ENCODE measurements around the gene PDPN.
A peak's percentile ranks its signal among the peaks of the same experiment; 100 is the strongest.

PDPN gene

DNA sequence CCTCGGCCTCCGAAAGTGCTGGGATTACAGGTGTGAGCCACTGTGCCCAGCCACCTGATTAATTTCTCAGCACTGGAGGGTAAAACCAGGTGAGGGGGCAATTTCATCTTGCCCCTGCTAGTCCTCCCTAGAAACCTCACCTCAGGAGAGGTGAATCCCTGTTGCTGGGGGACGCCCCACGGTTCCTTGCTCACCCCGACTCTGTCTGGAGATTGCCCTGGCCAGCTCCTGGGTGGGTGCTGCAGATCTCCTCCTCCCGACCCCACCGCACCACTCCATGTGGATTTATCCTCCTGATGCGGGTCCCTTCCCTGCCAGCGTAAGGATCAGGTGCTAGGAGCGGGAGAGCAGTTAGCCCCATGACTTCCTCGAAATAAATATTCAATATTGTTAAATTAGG is 34.9 kb downstream of the PDPN start:
- no peak for DNase-seq (ENCODE audit: low read depth)

DNA sequence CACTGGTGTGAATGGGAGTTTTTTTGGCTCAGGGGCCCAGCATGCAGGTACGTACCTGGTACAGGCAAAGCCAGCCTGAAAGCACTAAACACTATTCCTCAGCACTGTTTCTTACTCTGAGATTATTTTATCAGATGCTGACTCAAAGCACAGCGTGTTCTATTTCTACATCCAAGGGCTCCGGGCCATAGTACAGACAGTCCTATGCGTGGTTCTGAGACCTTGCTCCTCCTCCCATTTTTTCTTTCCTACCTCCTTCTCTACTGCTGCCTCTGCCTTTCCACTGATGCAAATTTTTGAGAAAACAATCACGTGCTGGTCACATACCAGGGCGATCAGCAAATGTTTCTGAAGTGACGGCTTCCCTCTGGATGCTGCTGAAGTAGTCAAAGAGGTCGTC is 36.3 kb downstream of the PDPN start:
- DNase-seq (ENCODE audit: low read depth): no peak

DNA sequence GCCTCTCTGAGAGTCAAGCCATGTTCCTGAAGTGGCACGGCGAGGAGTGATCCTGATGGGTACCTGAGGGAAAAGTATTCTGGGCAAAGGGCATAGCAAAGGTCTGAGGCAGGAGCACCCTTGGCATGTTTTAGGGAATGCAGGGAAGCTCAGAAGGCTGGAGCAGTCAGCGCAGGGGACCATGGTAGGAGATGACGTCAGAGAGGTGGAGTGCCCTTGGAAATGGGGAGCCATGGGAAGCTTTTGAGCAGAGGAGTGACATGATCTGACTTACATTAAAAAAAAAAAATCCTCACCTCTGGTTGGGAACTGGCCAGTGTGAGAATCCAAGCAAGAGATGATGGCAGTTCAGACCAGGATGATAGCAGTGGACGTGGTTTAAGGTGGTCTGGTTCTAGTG is 37.2 kb downstream of the PDPN start:
- no peak for DNase-seq (ENCODE audit: low read depth)

DNA sequence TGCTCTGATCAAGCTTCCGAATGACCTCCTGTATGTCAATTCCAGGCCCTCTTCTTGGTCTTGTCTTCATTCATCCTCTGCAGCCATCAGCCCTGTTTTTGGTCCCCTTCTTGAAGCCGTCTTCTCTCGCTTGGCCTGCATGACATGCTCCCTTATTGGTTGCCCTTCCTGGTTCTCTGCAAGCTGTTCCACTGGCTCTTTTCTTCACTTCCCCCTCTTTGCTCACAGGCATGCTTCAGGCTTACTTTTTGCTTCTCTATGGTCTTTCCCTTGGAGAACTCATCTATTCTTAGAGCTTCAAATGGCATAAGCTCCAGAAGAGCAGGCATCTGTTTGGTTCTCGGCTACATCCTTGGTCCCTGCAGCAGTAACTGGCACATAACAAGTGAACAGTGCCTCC is 38.8 kb downstream of the PDPN start:
- no peak for DNase-seq (ENCODE audit: low read depth)

DNA sequence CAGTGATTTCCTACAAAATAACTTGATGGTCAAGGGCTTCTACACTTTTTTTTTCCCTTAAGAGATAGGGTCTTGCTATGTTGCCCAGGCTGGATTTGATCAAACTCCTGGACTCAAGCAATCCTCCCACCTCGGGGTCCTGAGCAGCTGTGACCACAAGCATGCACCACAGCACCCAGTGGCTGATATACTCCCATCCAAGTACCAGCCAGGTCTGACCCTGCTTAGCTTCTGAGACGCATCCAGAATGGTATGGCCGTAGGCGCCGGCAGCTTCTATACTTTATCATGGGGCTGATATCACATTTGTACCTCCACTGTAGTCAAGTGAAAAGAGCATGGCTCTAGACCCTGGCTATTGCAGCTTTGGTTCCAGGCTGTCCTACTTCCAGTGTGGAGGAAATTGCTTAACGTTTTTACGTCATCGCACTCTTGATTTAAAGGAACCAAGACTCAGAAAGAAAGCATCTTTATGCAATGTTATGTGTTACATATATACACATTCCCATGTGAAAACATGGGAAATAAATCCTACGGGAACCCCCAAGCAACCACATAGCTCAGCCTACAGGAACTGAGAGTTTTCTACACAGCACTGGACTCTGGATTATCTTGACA is 39.5 kb downstream of the PDPN start:
- no peak for DNase-seq (ENCODE audit: low read depth)

DNA sequence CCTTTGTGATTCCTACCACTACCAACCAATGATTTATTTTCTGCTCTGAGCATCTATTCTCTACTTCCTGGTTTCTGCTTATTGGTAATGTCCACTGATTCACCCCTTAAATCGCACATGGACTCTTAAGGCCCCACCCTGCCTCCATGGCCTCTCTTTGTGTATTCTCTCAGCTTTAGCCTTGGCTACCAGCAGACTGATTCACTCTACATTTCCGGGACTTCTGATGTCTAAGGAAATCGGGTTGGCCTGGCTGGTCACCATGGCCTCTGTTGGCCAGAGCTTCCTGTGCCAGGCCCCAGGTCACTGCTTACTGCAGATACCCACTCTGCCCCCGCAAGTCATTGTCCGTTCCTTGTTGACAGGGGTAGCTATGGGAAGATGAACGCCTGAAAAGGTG is 40.9 kb downstream of the PDPN start:
- DNase-seq (ENCODE audit: low read depth): no peak

DNA sequence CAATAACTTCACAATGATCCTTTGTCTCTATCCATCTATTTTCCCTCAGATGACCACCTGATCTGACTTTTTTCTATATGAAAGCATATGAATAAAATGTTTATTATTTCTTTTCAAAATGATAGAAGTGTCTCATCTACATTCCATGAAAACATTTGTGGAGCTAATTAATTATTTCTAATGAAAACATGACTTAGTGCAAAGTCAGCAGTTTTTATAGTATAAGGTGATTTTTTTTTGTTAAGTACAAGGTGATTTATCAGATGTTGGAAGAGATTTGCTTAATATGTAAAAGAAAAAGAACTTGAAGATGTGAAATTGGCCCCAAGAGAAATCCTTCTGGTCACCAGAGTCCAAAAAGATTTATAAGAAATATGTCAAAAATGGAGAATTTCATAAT is 43.5 kb downstream of the PDPN start:
- no peak for DNase-seq (ENCODE audit: low read depth)

DNA sequence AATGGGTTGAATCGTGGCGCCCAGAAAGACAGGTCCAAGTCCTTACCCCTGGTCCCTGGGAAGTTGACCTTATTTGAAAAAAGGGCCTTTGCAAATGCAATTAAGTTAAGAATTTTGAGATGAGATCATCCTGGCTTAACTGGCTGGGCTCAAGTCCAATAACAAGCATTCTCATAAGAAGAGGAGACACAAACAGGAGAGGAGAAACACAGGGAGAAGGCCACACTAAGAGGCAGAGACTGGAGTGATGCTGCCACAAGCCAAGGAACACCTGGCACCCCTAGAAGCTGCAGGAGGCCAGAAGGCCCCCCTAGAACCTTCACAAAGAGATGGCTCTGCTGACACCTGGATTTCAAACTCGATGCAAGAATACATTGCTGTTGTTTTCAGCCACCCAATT is 44.6 kb downstream of the PDPN start:
- no peak for DNase-seq (ENCODE audit: low read depth)

DNA sequence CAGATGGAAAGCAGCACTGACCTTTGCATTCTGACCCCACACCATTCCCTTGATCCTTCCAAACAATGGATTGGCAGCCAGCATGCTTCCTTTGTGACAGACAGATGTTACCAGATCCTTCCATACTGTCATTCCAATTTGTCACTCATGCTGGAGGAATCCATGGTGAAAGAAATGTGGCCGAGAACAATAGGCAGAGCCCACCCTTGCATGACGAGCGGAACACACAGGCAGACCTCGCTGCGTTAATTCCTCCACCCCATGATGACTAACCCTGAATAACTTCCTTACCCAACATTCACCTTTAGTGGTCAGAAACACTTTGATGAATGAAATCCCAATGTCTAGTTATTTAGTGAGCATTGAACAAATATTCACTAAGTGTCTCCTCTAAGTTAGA is 45.1 kb downstream of the PDPN start:
- DNase-seq (ENCODE audit: low read depth): no peak

DNA sequence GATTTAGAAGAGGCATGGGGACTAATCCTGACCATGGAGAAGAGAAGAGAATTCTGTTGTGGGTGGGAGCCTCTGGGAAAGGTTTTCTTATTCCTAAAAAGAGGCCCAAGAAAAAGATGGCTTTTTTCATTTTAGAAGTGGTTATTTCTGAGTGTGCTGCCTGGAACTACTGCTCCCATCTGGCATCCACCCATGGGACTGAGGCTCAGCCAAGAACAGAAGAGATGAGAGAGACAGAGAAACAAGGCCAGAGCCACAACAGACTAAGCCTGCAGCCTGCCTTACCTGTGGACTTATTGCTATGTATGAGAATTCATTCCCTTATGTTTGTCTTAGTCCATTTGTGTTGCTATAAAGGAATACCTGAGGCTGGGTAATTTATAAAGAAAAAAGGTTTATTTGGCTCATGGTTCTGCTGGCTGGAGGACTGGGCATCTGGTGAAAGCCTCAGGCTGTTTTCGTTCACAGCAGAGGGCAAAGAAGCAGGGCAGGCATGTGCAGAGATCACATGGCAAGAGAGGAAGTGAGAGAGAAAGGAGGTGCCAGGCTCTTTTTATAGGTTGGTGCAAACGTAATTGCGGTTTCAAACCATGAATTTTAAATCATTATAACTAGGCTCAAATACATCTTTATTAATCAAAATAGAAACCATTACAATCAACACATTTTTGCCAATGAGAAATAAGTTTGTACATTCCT is 58.8 kb downstream of the PDPN start:
- DNase-seq (ENCODE audit: low read depth): no peak

DNA sequence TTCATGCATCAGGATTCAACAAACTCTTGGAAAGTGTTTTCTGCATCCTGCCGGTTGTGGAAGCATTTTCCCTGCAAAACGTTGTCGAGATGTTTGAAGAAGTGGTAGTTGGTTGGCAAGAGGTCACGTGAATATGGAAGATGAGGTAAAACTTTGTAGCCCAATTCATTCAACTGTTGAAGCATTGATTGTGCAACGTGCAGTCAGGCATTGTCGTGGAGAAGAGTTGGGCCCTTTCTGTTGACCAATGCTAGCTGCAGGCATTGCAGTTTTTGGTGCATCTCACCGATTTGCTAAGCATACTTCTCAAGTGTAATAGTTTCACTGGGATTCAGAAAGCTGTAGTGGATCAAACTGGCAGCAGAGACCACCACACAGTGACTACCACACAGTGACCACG is 59.4 kb downstream of the PDPN start:
- DNase-seq (ENCODE audit: low read depth): no peak

DNA sequence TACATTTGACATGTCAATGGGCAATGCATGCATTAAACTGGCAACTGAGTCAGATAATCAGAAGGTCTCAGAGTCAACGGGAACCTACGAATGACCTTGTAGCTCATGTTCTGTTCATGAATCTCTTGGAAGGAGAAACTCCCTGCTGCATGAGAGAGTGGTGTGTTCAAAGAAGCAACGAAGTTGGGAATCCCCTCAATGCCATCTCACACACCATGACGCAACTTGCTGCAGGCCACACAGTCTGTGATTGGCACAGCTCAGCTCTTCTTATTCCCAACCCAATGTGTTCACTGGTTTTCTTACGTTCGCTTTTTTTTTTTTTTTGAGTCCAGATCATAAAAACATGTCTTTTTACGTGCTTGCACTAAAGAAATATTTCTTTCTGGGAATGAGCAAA is 62.9 kb downstream of the PDPN start:
- DNase-seq (ENCODE audit: low read depth): no peak

DNA sequence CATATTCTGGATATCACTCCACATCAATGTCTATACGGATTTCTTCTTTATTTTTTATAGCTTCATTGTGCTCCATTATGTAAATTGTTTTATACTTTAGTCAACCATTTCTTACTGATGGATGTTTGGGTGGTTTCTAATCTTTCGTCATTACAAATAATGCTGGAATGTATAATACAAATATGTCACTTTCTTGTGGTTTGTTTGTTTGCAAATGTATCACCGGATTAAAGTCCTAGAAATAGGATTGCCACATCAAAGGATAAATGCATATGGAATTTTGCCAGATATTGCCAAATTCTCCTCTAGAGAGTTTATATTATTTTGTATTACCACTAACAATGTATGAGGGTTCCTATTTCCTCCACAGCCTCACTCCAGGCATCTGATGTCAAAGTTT is 67.6 kb downstream of the PDPN start:
- no peak for DNase-seq (ENCODE audit: low read depth)

DNA sequence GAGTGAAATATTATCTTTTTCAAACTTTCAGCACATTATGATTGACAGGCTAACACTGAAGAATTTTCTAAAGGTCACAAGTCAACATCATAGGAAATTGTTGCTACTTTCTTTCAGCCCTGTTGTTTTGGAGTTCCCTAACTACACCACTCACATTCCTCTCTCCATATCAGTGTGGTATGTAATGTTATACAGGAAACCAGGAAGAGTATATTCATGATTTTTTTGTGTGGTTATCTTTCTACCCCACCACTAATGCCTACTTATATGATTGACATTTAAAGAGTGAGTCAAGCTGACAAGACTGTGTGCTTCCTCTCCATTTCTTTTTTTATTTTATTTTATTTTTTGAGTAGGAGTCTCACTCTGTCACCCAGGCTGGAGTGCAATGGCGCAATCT is 68.6 kb downstream of the PDPN start:
- no peak for DNase-seq (ENCODE audit: low read depth)

DNA sequence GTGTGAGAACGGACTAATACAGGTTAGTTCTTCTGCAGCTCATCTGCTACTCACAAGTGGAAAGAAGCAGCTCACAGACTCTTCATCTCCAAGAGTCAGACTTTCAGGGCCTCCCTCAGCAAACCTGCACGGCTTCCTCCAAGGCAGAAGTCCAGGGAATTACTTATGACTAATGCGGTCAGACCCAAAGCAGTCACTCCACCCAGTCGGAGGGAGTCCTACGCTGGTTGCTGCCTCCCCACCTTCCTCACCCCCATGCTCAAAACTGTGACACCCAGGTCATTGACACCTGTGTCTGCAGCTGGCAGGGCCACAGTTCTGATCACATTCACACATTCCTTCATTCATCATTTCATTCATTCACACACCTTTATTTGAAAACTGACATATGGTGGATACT is 77.9 kb downstream of the PDPN start:
- DNase-seq (ENCODE audit: low read depth): peak; percentile 35

DNA sequence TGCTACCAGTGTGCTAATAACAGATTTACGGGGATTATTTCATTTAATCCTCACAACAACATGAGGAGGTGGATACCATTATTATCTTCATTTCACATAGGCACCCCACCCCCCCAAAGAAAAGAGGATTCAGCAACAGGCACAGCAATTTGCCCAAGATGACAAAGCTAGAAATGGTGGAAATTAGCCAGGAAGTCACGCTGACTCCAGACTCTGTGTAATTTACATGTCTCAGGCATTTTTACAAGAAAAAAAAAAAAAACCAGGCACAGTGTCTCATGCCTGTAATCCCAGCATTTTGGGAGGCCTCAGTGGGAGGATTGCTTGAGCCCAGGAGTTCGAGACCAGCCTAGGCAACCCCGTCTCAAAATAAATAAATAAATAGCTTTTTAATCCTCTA is 78.9 kb downstream of the PDPN start:
- DNase-seq (ENCODE audit: low read depth): peak; percentile 56

DNA sequence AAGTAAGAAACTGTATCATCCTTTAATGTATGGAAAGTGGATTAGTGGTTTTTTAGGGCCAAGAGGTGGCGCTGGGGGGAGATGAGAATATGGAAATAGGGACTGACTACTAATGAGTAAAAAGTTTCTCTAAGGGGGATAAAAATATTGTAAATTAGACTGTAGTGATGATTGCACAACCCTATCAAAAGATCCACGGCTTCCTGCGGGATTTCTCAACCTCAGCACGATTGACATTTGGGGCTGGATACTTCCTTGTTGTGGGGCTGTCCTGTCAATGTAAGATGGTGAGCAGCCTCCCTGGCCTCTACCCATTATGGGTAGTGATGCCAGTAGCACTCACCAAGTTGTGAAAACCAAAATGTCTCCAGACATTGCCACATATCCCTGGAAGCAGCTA is 80.3 kb downstream of the PDPN start:
- no peak for DNase-seq (ENCODE audit: low read depth)

DNA sequence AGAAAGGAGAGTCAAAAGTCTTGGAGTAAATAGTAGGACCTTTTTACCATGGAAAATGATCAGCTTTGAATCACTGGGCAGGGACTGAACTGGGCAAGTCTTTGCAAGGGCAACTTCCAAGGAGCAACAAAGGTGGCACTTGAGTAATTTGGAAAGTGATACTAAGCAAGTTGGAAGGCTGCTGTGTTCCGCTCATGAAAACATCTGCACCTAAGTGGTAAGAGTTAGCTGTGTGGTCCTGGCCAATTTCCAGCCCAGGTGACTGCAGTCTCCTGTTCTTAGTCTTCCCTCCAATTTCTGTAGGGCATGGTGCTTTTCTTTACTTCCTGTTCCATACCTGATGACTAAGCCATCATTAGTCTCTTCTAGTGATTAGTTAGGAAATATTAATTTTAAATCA is 80.8 kb downstream of the PDPN start:
- DNase-seq (ENCODE audit: low read depth): no peak

DNA sequence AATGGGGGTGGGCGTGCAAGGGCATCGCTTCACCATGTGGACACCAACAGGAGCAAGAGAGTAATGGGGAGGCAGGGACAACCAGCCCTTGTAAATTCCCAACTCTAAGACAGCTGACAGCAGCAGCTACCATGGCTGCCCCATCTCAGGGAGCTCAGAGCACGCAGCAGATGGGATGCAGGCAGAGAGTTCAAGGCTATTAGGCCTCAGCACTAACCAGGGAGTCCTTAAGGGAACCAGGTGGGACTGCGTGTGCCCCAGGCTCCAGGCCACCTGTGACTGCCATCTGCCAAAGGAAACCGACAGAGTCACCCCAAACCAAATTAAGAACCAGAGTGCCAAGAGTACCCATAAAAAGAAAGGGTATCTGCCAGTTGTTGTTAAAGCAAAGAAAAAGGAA is 82.7 kb downstream of the PDPN start:
- no peak for DNase-seq (ENCODE audit: low read depth)

Measured in stromal cell of bone marrow (primary cell).